GM18502 (cell line): ENCODE results near the gene NPAS3.
"Not testable (repeated sequence)": the region's sequence is repeated elsewhere in the genome, so short reads cannot be mapped to it uniquely, and the experiment has no call there.

Experiments
- ATAC-seq: cut with Tn5 transposase; IDR thresholded peaks from one replicate; pipeline ENCODE4 v1.9.1; 2021; ENCODE audit warnings: mild to moderate bottlenecking; ENCODE audit not compliant: unreplicated experiment, poor library complexity

Gene NPAS3

DNA sequence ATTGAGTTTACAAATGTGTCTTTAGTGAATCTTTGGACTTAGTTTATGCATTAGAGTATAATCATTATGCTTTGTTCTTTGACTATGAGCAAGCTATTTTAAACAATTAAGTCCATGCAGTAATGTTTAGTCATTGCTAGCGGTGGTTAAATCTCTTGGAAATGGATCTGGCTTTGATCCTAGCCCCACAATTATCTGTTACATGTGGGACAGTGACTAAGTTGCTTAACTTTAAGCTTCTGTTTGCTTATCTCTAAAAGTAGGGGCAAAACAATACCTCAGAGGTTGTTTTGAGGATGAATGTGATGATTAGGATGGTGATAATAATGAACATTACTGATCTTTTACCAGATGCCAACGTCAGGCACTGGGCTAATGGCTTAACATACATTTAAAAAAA, 124.2 kb downstream of the NPAS3 start:
- ATAC-seq = no peak

DNA sequence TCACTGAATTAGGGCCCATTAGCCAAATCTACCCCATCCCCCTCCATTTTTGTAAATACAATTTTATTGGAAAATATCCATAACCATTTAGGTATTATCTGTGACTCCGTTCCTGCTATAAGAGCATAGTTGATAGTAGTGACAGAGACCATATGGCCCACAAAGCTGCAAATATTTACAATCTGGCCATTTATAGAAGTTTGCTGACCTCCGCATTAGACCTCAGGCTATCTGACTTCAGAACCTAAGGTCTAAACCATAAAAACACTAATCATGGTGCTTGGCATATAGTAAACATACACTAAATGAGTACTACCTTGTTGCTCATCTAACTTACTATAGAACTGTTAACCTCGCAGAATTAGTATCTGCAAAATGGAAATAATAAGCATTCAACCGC, 124.8 kb downstream of the NPAS3 start:
- ATAC-seq = no peak

GRCh38 chr14:33065634-33066033, 127.0 kb downstream of the NPAS3 start:
- no peak for ATAC-seq

DNA sequence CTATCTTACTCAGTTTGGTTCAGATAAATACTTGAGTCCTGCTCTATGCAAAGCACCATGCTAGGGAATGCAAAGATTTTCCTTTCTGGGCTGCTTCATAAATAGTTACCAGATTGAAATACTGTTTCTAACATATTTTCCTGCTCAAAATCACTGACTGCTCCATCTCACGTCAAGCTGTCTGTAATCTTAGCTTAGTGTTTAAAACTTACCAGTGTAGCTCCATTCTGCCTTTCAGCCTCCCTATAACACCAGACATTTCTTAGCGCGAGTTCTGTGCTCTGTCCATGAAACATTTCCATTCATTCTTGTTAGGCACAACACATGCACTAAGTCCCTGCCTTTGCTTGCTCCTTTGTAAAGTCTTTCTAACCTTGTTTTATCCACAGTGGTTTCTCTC, 129.4 kb downstream of the NPAS3 start:
- no peak for ATAC-seq

GRCh38 chr14:33068626-33069025, 129.9 kb downstream of the NPAS3 start:
- ATAC-seq = no peak

- ATAC-seq = no peak
Observed at GRCh38 chr14:33070475-33070874, 131.8 kb downstream of the NPAS3 start.

- no peak for ATAC-seq
Observed at GRCh38 chr14:33073023-33073422, 134.3 kb downstream of the NPAS3 start.

DNA sequence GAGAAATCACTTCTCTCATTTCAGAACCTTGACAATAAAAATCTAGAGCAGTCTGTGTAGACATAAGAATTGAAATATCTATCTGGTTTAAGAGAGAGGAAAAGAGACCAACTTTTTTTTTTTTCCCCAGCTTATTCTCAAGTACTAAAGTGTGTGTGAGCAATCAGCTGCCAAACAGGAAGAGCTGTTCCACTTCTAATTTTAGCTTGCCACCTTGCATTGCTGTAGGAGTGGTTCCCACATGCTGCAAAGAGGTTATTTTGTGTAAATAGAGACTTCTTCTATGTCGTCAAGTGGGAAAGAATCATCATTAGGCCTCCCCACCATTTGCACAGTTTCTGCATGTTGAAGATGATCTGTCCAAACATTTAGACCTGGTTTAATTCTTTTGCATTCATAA, 142.6 kb downstream of the NPAS3 start:
- no peak for ATAC-seq

GRCh38 chr14:33085799-33086198, 147.1 kb downstream of the NPAS3 start:
- no peak for ATAC-seq

- ATAC-seq = not testable (repeated sequence)
Observed at GRCh38 chr14:33088274-33088673, 149.6 kb downstream of the NPAS3 start.

GRCh38 chr14:33098016-33098415, 159.3 kb downstream of the NPAS3 start:
- ATAC-seq = no peak

- no peak for ATAC-seq
Observed at GRCh38 chr14:33103489-33103888, 164.8 kb downstream of the NPAS3 start.

DNA sequence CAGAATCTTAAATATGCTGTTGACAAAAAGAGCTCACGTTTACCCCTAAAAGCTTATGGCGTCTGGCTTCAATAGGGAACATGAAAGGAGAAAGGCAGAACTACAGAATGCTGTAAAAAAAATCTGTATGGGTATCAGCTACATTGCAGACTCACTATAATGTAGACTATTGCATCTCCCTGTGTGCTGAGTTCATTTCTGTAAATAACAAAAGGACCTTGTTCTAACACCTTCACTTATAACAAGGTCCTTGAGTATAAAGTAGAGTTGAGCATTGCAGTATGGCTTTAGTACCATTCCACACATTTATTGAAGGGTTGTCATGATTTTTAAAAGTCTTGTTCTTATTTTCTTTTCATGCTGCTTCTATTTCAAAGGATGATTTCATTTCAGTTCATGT, 165.3 kb downstream of the NPAS3 start:
- no peak for ATAC-seq

- no peak for ATAC-seq
Observed at GRCh38 chr14:33110737-33111443, 172.2 kb downstream of the NPAS3 start.

DNA sequence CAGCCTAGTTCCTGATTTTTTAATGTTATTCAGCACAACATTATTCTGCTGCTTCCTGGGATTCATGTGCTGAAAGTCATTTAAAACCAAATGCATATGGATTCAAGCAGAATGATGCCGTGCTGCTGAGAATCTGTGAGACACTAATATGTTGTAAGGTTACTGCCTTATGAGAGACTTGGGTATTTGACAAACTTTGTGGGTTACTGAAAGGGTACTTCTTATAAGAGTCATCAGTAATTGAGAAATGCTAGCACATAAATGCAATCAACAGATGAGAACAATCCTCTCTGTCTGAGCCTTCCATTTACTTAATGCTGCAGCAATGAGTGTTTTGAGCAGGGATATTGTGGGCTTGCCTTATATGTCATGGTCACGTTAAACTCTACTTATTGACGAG, 175.7 kb downstream of the NPAS3 start:
- ATAC-seq = no peak

- ATAC-seq = no peak
Observed at GRCh38 chr14:33118668-33119067, 180.0 kb downstream of the NPAS3 start.

DNA sequence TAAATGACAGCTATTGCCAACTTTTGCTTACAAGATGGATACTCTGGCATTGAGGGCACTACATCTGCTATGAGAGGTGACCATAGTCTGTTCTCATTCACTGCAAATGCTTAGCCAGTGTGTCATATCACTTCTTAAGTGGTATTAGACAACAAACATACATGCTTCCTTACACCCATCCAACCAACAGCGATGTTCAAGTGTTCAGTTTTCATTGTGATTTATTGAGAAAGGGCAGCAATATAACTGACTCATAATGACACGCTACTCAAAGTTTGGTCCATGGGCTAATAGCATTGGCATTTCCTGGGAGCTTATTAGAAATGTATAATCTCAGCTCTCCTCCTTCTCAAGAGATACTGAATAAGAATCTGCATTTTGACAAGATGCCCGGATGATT, 181.7 kb downstream of the NPAS3 start:
- no peak for ATAC-seq

DNA sequence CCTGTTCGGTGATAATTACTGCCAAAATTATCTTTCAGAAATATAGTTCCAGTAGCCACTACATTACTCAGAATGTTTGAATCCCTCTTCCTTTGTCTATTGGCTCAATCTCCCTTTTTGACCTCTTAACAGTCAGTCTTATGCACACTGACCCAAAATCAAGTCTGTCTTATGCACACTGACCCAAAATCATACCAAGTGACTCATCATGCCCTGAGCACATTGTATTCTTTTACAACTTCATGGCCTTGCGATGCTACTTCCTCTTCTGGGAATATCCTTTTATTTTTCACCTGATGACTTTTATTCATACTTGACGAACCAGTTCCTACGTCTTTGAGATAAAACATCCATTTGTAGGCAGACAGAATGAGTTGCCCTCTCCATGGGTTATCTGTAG, 182.3 kb downstream of the NPAS3 start:
- no peak for ATAC-seq

DNA sequence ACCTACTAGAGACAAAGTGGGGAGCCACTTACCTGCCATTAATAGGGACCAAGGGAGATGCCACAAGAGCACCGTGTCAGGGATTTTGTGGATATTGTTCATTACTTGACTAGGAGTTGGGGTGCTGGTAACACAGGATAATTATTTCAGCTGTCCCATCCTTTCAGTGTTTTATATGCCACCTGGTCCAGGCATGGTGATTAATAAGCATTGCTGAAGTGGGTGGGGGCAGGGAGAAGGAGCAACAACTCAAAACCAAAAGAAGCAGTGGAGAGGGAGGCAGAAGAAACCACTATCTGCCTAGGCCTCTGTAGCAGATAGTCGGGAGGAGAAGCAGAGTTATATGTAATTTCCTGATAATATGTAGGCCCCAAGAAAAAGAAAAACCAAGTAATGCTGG, 184.6 kb downstream of the NPAS3 start:
- no peak for ATAC-seq

- ATAC-seq = no peak
Observed at GRCh38 chr14:33126433-33126832, 187.8 kb downstream of the NPAS3 start.

GRCh38 chr14:33127531-33127930, 188.9 kb downstream of the NPAS3 start:
- no peak for ATAC-seq

DNA sequence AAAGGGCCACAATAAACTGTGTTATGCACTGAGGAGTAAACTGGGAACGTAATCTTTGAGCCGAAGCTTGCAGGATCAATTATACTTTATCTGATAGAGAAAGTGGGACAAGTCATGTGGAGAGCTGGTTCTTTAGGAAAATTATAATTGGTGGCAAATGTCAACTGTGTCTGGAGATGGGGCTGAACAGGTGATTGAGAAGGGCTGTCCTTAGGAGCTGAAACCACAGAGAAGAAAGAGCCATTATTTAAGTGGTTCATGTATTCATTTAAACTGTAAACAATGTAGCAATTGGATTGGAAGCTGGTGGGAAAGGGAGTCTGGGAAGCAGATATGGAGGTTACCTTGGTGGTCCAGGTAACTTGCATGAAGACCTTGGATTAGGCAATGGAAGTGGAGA, 193.1 kb downstream of the NPAS3 start:
- no peak for ATAC-seq

DNA sequence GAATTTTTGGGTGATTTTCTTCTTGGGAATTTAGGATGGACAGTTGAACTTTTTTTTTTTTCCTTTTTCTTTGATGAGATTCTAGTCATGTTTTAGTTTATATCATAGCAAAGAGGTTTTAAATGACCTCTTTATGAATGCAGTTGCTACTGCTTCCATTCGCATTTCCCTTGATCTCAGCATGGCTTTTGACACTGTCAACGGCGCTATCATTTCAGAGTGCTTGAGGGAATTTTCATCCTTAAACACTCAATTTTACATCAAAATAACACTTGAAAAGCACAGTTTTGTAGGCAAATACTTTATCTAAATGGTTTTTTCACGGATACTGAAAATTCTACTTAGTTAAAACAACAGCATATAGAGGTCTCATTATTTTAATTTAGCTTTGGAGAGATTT, 195.5 kb downstream of the NPAS3 start:
- no peak for ATAC-seq
